DND-41 (cell line): ENCODE results near the gene PYGB.

Experiments
- ATAC-seq: fragments of 200-7000 bp; cut with Tn5 transposase; 3 replicates; pipeline ENCODE4 v1.9.1; 2021; ENCODE audit warnings: low read depth; ENCODE audit not compliant: insufficient read depth
- DNase-seq: peaks from one replicate; pipeline ENCODE4 v3.0.0-alpha.2; 2020
- H2AFZ ChIP-seq: 2 replicates; pipeline ENCODE4 v1.6.0; 2012; ENCODE audit warnings: low read depth, low read length
- H3K27ac ChIP-seq: 2 replicates; pipeline ENCODE4 v1.5.1; 2012; ENCODE audit warnings: low read length, inconsistent platforms
- H3K27me3 ChIP-seq: fragments of 200-600 bp; sonication (generic); 2 replicates; pipeline ENCODE4 v1.6.0; 2012; ENCODE audit warnings: low read length, mild to moderate bottlenecking, inconsistent platforms; ENCODE audit not compliant: insufficient read depth, poor library complexity
- H3K36me3 ChIP-seq: 2 replicates; pipeline ENCODE4 v1.5.1; 2012; ENCODE audit warnings: low read length, inconsistent platforms; ENCODE audit not compliant: insufficient read depth
- H3K4me1 ChIP-seq: 2 replicates; pipeline ENCODE4 v1.5.1; 2012; ENCODE audit warnings: mild to moderate bottlenecking, low read length; ENCODE audit not compliant: insufficient read depth
- H3K4me2 ChIP-seq: 2 replicates; pipeline ENCODE4 v1.6.0; 2012; ENCODE audit warnings: mild to moderate bottlenecking, moderate library complexity, low read length, inconsistent platforms; ENCODE audit not compliant: insufficient read depth
- H3K4me3 ChIP-seq, 2 experiments: fragments of 200-600 bp in 1 of 2; shearing (Covaris generic) in 1 of 2; 2 replicates each; pipeline ENCODE4 v1.5.1; 2012 to 2016; ENCODE audit warnings: inconsistent platforms in 2 of 2, low read length in 2 of 2, mild to moderate bottlenecking in 2 of 2, low read depth in 1 of 2, moderate library complexity in 1 of 2
- H3K79me2 ChIP-seq: 2 replicates; pipeline ENCODE4 v1.6.0; 2012; ENCODE audit warnings: low read length, inconsistent platforms; ENCODE audit not compliant: insufficient read depth
- H3K9ac ChIP-seq: 2 replicates; pipeline ENCODE4 v1.6.0; 2012; ENCODE audit warnings: low read depth, mild to moderate bottlenecking, inconsistent platforms, low read length, moderate library complexity
- H3K9me3 ChIP-seq: 2 replicates; pipeline ENCODE4 v1.5.1; 2012; ENCODE audit warnings: low read length, moderate library complexity, mild to moderate bottlenecking, inconsistent platforms; ENCODE audit not compliant: insufficient read depth, severe bottlenecking
- H4K20me1 ChIP-seq: 2 replicates; pipeline ENCODE4 v1.6.0; 2012; ENCODE audit warnings: low read length; ENCODE audit not compliant: insufficient read depth
- EZH2 ChIP-seq: IDR thresholded peaks from 3 replicates; pipeline ENCODE4 v1.6.1; 2012; ENCODE audit warnings: borderline replicate concordance, low read depth, mild to moderate bottlenecking, moderate library complexity, low read length, inconsistent platforms; ENCODE audit not compliant: severe bottlenecking
- TF ChIP-seq, protein P1 (sequence below): IDR thresholded peaks from 2 replicates; pipeline ENCODE4 v1.5.1; 2012; ENCODE audit warnings: borderline replicate concordance, low read length, moderate library complexity, mild to moderate bottlenecking; ENCODE audit not compliant: poor library complexity, severe bottlenecking; ENCODE audit errors: extremely low read depth

PYGB gene

DNA sequence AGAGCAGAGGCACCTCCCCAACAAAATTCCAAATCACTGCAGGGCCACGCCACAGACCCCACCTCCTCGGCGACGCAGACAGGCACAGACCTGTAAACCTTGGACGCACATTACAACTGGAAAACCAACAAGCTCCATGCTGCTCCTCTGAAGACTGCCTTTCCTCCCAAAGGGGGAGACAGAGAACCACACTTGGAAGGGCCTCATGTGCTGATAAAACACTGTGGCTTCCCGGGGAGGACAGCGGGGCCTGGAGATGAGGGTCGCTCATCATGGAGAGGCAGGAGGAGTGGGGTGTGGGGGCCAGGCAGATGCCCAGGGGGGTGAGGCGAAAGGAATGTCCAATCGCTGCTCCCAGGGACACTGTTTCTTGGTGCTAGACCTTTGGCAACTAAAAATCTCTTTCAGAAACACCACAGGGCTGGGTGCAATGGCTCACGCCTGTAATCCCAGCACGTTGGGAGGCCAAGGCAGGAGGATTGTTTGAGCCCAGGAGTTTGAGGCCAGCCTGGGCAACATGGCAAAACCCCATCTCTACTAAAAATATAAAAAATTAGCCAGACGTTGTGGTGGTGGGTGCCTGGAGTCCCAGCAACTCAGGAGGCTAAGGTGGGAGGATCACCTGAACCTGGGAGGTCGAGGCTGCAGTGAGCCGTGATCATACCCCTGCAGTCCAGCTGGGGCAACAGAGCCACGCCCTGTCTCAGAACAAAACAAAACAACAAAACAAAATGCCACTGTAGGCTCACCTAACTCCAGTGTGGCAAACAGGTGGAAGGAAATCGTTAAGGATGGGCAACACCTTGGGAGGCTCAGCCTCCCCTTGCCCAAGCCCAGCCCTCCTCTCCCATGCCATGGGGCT lies 88.9 kb downstream of the PYGB start:
- peaks cover 38% of the 10 kb centered on the region for H3K36me3 ChIP-seq
- H3K79me2 ChIP-seq: peaks cover 61% of the 10 kb centered on the region
- TF ChIP-seq, protein P1, sequence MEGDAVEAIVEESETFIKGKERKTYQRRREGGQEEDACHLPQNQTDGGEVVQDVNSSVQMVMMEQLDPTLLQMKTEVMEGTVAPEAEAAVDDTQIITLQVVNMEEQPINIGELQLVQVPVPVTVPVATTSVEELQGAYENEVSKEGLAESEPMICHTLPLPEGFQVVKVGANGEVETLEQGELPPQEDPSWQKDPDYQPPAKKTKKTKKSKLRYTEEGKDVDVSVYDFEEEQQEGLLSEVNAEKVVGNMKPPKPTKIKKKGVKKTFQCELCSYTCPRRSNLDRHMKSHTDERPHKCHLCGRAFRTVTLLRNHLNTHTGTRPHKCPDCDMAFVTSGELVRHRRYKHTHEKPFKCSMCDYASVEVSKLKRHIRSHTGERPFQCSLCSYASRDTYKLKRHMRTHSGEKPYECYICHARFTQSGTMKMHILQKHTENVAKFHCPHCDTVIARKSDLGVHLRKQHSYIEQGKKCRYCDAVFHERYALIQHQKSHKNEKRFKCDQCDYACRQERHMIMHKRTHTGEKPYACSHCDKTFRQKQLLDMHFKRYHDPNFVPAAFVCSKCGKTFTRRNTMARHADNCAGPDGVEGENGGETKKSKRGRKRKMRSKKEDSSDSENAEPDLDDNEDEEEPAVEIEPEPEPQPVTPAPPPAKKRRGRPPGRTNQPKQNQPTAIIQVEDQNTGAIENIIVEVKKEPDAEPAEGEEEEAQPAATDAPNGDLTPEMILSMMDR: peak; percentile 45
- no peak for TF ChIP-seq EZH2
- H3K27ac ChIP-seq: no peak overlapping the region
- no peaks in the 10 kb centered on the region for H3K27me3 ChIP-seq
- no peak overlapping the region for H3K9ac ChIP-seq
- H3K4me1 ChIP-seq: no peaks in the 10 kb centered on the region
- H3K4me3 ChIP-seq: no peak overlapping the region
- H3K4me2 ChIP-seq: no peak overlapping the region
- peaks cover 28% of the 10 kb centered on the region for H4K20me1 ChIP-seq
- H2AFZ ChIP-seq: no peak overlapping the region
- DNase-seq (no peak), ATAC-seq (peak; percentile 42; the same call in 1 of the 3 replicates)
- no peaks in the 10 kb centered on the region for H3K9me3 ChIP-seq

DNA sequence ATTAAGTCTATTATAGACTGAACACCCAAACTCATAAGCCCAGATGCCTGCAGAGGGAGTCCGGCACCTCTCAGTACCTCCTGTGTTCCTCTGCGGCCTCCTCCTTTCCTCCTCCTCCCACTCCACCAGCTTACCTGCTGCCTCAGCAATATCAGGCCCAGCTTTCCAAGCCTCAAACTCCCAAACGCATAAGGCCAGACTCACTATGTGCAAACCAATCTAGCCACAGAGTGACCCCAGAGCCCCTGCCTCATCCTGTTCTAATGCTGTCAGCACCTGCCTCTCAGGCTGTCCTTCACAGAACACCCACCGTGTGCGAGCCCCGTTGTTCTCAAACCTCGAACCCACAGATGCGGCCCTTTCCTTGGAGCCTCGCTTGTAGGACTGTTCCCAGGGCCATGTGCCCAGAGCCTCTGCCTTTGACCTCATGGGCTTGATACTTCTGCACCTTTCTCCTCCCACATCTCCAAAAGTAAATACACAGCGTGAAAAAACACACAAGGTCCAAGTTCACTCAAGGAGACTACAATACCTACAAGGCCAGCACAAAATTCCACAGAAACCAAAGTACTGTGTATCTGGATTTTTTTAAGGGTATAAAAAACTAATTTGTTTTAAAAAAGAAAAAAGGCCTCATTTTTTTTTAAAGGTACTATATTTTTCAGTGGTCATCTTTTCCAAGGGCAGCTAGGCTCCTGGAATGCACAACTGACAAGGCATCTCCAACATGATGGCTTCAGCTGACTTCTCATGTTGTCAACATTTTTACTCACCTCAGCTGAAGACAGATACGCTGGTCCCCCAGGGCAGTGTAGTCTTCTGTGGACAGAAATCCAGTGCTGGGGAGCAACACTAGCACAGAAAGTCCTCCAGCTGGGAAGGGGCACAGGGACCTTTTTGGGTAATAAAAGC lies 90.5 kb downstream of the PYGB start:
- H3K4me3 ChIP-seq: no peak overlapping the region
- H4K20me1 ChIP-seq: peaks cover 42% of the 10 kb centered on the region
- no peak overlapping the region for H2AFZ ChIP-seq
- DNase-seq: no peak
- H3K9ac ChIP-seq: no peak overlapping the region
- peaks cover 38% of the 10 kb centered on the region for H3K36me3 ChIP-seq
- peak; percentile 33; the same call in 1 of the 3 replicates for ATAC-seq
- H3K79me2 ChIP-seq: peaks cover 77% of the 10 kb centered on the region
- TF ChIP-seq, protein P1: no peak
- no peak for TF ChIP-seq EZH2
- no peak overlapping the region for H3K27ac ChIP-seq
- H3K4me2 ChIP-seq: no peak overlapping the region
- no peaks in the 10 kb centered on the region for H3K27me3 ChIP-seq
- no peaks in the 10 kb centered on the region for H3K4me1 ChIP-seq
- H3K9me3 ChIP-seq: no peaks in the 10 kb centered on the region

DNA sequence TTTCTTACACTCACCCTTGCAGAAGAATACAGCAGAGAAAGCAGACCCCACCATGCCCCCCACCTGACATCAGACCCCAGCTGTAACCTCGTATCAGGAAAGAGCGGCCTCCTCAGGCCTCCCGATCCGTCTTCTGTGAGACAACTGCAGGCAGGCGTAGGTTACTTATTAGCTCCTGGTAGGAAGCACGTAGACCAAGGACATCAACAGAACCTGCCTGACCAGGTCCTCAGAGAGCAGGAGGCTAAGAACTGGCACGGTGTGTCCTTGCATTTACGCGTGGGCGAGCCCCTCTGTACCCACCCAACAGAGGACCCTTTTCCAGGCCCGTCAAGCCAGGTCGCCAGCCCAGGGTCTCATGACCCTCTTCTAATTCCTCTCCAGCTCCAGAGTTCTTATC lies 91.7 kb downstream of the PYGB start:
- ATAC-seq: no peak
- Histone ChIP-seq H3K4me3 (no peak overlapping the region), H2AFZ (no peak overlapping the region), H3K27me3 (no peaks in the 10 kb centered on the region), H3K79me2 (peaks cover 87% of the 10 kb centered on the region), H4K20me1 (peaks cover 48% of the 10 kb centered on the region), H3K9ac (no peak overlapping the region), H3K4me1 (peaks cover 4% of the 10 kb centered on the region; the same call in 1 of the 2 replicates), H3K36me3 (peaks cover 38% of the 10 kb centered on the region), H3K27ac (no peak overlapping the region), H3K4me2 (no peak overlapping the region), H3K9me3 (no peaks in the 10 kb centered on the region)
- no peak for DNase-seq
- TF ChIP-seq, protein P1: no peak
- no peak for TF ChIP-seq EZH2
